Measurements from ENCODE around the gene EXOC4.

Gene EXOC4

GRCh38 chr7:133479456-133480065, 226.7 kb downstream of the EXOC4 start:
- H3K4me3 ChIP-seq (replicated peaks; ENCODE audit: low read depth, low read length), result no peak overlapping the region
- H3K36me3 ChIP-seq (ENCODE audit: control insufficient read depth, insufficient read depth, low read length), result no peaks in the 10 kb centered on the region
- no peak for DNase-seq (ENCODE audit: extremely low read depth, insufficient read length)
- H3K27me3 ChIP-seq (replicated peaks; ENCODE audit: control insufficient read depth, insufficient read depth, low read length), result no peaks in the 10 kb centered on the region
- TF ChIP-seq CTCF (IDR thresholded peaks at IDR 0.05; ENCODE audit: insufficient read depth, low read length, poor library complexity, severe bottlenecking), result no peak

GRCh38 chr7:133480868-133481267, 228.0 kb downstream of the EXOC4 start:
- no peak for TF ChIP-seq CTCF (IDR thresholded peaks at IDR 0.05; ENCODE audit: insufficient read depth, low read length, poor library complexity, severe bottlenecking)
- Histone ChIP-seq H3K4me3 (replicated peaks; ENCODE audit: low read depth, low read length) (no peak overlapping the region), H3K27me3 (replicated peaks; ENCODE audit: control insufficient read depth, insufficient read depth, low read length) (no peaks in the 10 kb centered on the region), H3K36me3 (ENCODE audit: control insufficient read depth, insufficient read depth, low read length) (no peaks in the 10 kb centered on the region)
- DNase-seq (ENCODE audit: extremely low read depth, insufficient read length), result no peak

- H3K27me3 ChIP-seq (replicated peaks; ENCODE audit: control insufficient read depth, insufficient read depth, low read length), result no peaks in the 10 kb centered on the region
- no peaks in the 10 kb centered on the region for H3K36me3 ChIP-seq (ENCODE audit: control insufficient read depth, insufficient read depth, low read length)
- TF ChIP-seq CTCF (IDR thresholded peaks at IDR 0.05; ENCODE audit: insufficient read depth, low read length, poor library complexity, severe bottlenecking), result no peak
- no peak overlapping the region for H3K4me3 ChIP-seq (replicated peaks; ENCODE audit: low read depth, low read length)
- no peak for DNase-seq (ENCODE audit: extremely low read depth, insufficient read length)
Observed at GRCh38 chr7:133481676-133482075, 228.8 kb downstream of the EXOC4 start.

- Histone ChIP-seq H3K36me3 (ENCODE audit: control insufficient read depth, insufficient read depth, low read length) (no peaks in the 10 kb centered on the region), H3K27me3 (replicated peaks; ENCODE audit: control insufficient read depth, insufficient read depth, low read length) (no peaks in the 10 kb centered on the region), H3K4me3 (replicated peaks; ENCODE audit: low read depth, low read length) (no peak overlapping the region)
- DNase-seq (ENCODE audit: extremely low read depth, insufficient read length), result no peak
- no peak for TF ChIP-seq CTCF (IDR thresholded peaks at IDR 0.05; ENCODE audit: insufficient read depth, low read length, poor library complexity, severe bottlenecking)
Observed at GRCh38 chr7:133482599-133482998, 229.7 kb downstream of the EXOC4 start.

GRCh38 chr7:133484086-133484485, 231.2 kb downstream of the EXOC4 start:
- Histone ChIP-seq H3K36me3 (ENCODE audit: control insufficient read depth, insufficient read depth, low read length) (no peaks in the 10 kb centered on the region), H3K27me3 (replicated peaks; ENCODE audit: control insufficient read depth, insufficient read depth, low read length) (no peaks in the 10 kb centered on the region), H3K4me3 (replicated peaks; ENCODE audit: low read depth, low read length) (no peak overlapping the region)
- DNase-seq (ENCODE audit: extremely low read depth, insufficient read length), result no peak
- no peak for TF ChIP-seq CTCF (IDR thresholded peaks at IDR 0.05; ENCODE audit: insufficient read depth, low read length, poor library complexity, severe bottlenecking)

GRCh38 chr7:133489906-133490305, 237.0 kb downstream of the EXOC4 start:
- no peak for TF ChIP-seq CTCF (IDR thresholded peaks at IDR 0.05; ENCODE audit: insufficient read depth, low read length, poor library complexity, severe bottlenecking)
- DNase-seq (ENCODE audit: extremely low read depth, insufficient read length), result no peak
- no peak overlapping the region for H3K4me3 ChIP-seq (replicated peaks; ENCODE audit: low read depth, low read length)
- no peaks in the 10 kb centered on the region for H3K36me3 ChIP-seq (ENCODE audit: control insufficient read depth, insufficient read depth, low read length)
- no peaks in the 10 kb centered on the region for H3K27me3 ChIP-seq (replicated peaks; ENCODE audit: control insufficient read depth, insufficient read depth, low read length)

Measured in GM06990 (cell line).